ENCODE results near the gene USP17L25.
"Not testable (repeated sequence)": the region's sequence is repeated elsewhere in the genome, so short reads cannot be mapped to it uniquely, and the experiment has no call there.

USP17L25 gene, protein sequence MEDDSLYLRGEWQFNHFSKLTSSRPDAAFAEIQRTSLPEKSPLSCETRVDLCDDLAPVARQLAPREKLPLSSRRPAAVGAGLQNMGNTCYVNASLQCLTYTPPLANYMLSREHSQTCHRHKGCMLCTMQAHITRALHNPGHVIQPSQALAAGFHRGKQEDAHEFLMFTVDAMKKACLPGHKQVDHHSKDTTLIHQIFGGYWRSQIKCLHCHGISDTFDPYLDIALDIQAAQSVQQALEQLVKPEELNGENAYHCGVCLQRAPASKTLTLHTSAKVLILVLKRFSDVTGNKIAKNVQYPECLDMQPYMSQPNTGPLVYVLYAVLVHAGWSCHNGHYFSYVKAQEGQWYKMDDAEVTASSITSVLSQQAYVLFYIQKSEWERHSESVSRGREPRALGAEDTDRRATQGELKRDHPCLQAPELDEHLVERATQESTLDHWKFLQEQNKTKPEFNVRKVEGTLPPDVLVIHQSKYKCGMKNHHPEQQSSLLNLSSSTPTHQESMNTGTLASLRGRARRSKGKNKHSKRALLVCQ

DNA sequence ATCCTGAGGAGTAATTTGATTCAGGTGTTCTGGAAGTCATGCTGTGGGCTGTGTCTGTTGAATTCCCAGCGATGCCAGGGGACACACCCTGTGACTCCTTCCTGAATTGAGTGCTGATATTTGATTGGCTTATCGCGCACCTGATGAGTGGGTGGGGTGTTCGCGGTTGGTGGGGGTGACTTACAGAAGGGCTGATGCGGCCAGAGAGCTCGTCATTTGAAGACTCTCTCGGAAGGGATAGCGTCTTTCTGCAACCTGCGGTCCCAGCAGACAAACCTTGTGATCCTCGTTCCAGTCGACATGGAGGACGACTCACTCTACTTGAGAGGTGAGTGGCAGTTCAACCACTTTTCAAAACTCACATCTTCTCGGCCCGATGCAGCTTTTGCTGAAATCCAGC is at the start of gene USP17L25:
TSS of gene USP17L25 (plus strand) at position 301 of the 400 bp plus-strand sequence. CDS start at position 301, 0 bp downstream.
- TF ChIP-seq, protein P1, sequence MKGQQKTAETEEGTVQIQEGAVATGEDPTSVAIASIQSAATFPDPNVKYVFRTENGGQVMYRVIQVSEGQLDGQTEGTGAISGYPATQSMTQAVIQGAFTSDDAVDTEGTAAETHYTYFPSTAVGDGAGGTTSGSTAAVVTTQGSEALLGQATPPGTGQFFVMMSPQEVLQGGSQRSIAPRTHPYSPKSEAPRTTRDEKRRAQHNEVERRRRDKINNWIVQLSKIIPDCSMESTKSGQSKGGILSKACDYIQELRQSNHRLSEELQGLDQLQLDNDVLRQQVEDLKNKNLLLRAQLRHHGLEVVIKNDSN (IDR thresholded peaks at IDR 0.05), result not testable (repeated sequence)
- not testable (repeated sequence) for TF ChIP-seq CEBPB (IDR thresholded peaks at IDR 0.05)
- TF ChIP-seq, protein P2, sequence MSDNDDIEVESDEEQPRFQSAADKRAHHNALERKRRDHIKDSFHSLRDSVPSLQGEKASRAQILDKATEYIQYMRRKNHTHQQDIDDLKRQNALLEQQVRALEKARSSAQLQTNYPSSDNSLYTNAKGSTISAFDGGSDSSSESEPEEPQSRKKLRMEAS (IDR thresholded peaks at IDR 0.05), result not testable (repeated sequence)

- TF ChIP-seq TEAD4 (IDR thresholded peaks at IDR 0.05); CREB1 (IDR thresholded peaks at IDR 0.05; ENCODE audit: low read depth): not testable (repeated sequence)
- TF ChIP-seq, protein P1 (IDR thresholded peaks at IDR 0.05), result not testable (repeated sequence)
Measured at GRCh38 chr4:9324865-9325264, 4.8 kb upstream of the USP17L25 start, which contains the start of gene USP17L24. USP17L24 (plus strand) TSS chr4:9325165; CDS start chr4:9325165, 0 bp downstream.

- TF ChIP-seq, protein P2 (IDR thresholded peaks at IDR 0.05), result not testable (repeated sequence)
- not testable (repeated sequence) for TF ChIP-seq EP300 (IDR thresholded peaks at IDR 0.05; ENCODE audit: borderline replicate concordance); RAD21 (IDR thresholded peaks at IDR 0.05; ENCODE audit: low read depth)
Measured at GRCh38 chr4:9334358-9334757, 4.6 kb downstream of the USP17L25 start, which contains the start of gene USP17L26. USP17L26 (plus strand) TSS chr4:9334658; CDS start chr4:9334658, 0 bp downstream.

DNA sequence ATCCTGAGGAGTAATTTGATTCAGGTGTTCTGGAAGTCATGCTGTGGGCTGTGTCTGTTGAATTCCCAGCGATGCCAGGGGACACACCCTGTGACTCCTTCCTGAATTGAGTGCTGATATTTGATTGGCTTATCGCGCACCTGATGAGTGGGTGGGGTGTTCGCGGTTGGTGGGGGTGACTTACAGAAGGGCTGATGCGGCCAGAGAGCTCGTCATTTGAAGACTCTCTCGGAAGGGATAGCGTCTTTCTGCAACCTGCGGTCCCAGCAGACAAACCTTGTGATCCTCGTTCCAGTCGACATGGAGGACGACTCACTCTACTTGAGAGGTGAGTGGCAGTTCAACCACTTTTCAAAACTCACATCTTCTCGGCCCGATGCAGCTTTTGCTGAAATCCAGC is 9.4 kb downstream of the USP17L25 start, which contains the start of gene USP17L5:
TSS of gene USP17L5 (plus strand) at position 301 of the 400 bp plus-strand sequence. CDS start at position 301, 0 bp downstream.
- not testable (repeated sequence) for TF ChIP-seq EP300 (IDR thresholded peaks at IDR 0.05; ENCODE audit: borderline replicate concordance); YY1 (IDR thresholded peaks at IDR 0.05; ENCODE audit: low read depth); CREB1 (IDR thresholded peaks at IDR 0.05; ENCODE audit: low read depth)

GRCh38 chr4:9343848-9344247 is 14.1 kb downstream of the USP17L25 start, which contains the start of gene USP17L27:
USP17L27 (plus strand) TSS chr4:9344148; CDS start chr4:9344148, 0 bp downstream.
- not testable (repeated sequence) for TF ChIP-seq RAD21 (IDR thresholded peaks at IDR 0.05; ENCODE audit: low read depth); FOXM1 (IDR thresholded peaks at IDR 0.05; ENCODE audit: borderline replicate concordance, low read depth); YY1 (IDR thresholded peaks at IDR 0.05; ENCODE audit: low read depth)

GRCh38 chr4:9348593-9348992 is 18.9 kb downstream of the USP17L25 start, which contains the start of gene USP17L28:
USP17L28 (plus strand) TSS chr4:9348893; CDS start chr4:9348893, 0 bp downstream.
- not testable (repeated sequence) for TF ChIP-seq TAF1 (IDR thresholded peaks at IDR 0.05; ENCODE audit: low read depth); ZBTB7A (IDR thresholded peaks at IDR 0.05; ENCODE audit: low read depth); CEBPB (IDR thresholded peaks at IDR 0.05)

DNA sequence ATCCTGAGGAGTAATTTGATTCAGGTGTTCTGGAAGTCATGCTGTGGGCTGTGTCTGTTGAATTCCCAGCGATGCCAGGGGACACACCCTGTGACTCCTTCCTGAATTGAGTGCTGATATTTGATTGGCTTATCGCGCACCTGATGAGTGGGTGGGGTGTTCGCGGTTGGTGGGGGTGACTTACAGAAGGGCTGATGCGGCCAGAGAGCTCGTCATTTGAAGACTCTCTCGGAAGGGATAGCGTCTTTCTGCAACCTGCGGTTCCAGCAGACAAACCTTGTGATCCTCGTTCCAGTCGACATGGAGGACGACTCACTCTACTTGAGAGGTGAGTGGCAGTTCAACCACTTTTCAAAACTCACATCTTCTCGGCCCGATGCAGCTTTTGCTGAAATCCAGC is 23.6 kb downstream of the USP17L25 start, which contains the start of gene USP17L29:
TSS of gene USP17L29 (plus strand) at position 301 of the 400 bp plus-strand sequence. CDS start at position 301, 0 bp downstream.
- not testable (repeated sequence) for TF ChIP-seq FOXM1 (IDR thresholded peaks at IDR 0.05; ENCODE audit: borderline replicate concordance, low read depth); EP300 (IDR thresholded peaks at IDR 0.05; ENCODE audit: borderline replicate concordance)
- TF ChIP-seq, protein P2 (IDR thresholded peaks at IDR 0.05), result not testable (repeated sequence)

DNA sequence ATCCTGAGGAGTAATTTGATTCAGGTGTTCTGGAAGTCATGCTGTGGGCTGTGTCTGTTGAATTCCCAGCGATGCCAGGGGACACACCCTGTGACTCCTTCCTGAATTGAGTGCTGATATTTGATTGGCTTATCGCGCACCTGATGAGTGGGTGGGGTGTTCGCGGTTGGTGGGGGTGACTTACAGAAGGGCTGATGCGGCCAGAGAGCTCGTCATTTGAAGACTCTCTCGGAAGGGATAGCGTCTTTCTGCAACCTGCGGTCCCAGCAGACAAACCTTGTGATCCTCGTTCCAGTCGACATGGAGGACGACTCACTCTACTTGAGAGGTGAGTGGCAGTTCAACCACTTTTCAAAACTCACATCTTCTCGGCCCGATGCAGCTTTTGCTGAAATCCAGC is 33.1 kb downstream of the USP17L25 start, which contains the start of gene USP17L30:
TSS of gene USP17L30 (plus strand) at position 301 of the 400 bp plus-strand sequence. CDS start at position 301, 0 bp downstream.
- not testable (repeated sequence) for TF ChIP-seq EGR1 (IDR thresholded peaks at IDR 0.05); FOXM1 (IDR thresholded peaks at IDR 0.05; ENCODE audit: borderline replicate concordance, low read depth); TEAD4 (IDR thresholded peaks at IDR 0.05)
